ENCODE measurements around the gene FGF14. TPM values are rescaled to one million over a fixed set of nuclear protein-coding genes. Genes with fewer than 3 reads are reported as not detected.

Gene FGF14
- polyA plus RNA-seq, 1 of the 3 experiments (the other 2 are of a cell fraction) = 0.20 TPM

DNA sequence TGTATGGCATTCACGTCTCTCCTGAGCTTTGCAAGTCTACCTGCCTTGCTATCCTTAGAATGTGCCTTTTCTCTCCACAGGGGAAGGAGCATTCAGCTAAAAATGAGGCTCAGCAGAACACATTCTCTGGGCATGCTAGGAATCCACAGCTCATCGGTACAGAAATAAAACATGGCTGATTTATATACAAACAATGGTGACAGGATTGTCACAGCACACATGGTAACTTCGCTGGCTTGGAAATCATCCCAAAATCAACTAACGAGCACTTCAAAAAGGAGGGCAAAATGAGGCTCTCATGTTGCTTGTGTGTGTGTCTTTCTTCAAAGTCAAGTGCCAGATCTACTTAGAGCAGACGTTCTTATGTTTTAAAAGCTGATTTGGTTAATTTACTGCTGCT, 373.0 kb downstream of the FGF14 start (continued):
- TF ChIP-seq, protein P1, sequence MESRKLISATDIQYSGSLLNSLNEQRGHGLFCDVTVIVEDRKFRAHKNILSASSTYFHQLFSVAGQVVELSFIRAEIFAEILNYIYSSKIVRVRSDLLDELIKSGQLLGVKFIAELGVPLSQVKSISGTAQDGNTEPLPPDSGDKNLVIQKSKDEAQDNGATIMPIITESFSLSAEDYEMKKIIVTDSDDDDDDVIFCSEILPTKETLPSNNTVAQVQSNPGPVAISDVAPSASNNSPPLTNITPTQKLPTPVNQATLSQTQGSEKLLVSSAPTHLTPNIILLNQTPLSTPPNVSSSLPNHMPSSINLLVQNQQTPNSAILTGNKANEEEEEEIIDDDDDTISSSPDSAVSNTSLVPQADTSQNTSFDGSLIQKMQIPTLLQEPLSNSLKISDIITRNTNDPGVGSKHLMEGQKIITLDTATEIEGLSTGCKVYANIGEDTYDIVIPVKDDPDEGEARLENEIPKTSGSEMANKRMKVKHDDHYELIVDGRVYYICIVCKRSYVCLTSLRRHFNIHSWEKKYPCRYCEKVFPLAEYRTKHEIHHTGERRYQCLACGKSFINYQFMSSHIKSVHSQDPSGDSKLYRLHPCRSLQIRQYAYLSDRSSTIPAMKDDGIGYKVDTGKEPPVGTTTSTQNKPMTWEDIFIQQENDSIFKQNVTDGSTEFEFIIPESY (IDR thresholded peaks at IDR 0.05; ENCODE audit: borderline replicate concordance, low read depth) = no peak
- TF ChIP-seq, protein P2, sequence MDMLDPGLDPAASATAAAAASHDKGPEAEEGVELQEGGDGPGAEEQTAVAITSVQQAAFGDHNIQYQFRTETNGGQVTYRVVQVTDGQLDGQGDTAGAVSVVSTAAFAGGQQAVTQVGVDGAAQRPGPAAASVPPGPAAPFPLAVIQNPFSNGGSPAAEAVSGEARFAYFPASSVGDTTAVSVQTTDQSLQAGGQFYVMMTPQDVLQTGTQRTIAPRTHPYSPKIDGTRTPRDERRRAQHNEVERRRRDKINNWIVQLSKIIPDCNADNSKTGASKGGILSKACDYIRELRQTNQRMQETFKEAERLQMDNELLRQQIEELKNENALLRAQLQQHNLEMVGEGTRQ (IDR thresholded peaks at IDR 0.05; ENCODE audit: borderline replicate concordance, low read depth, low read length) = no peak
- TF ChIP-seq IRF3 (IDR thresholded peaks at IDR 0.05; ENCODE audit: low read depth, low read length) = no peak
- TF ChIP-seq TAF1 (IDR thresholded peaks at IDR 0.05; ENCODE audit: borderline replicate concordance, low read depth, low read length) = no peak
- TF ChIP-seq MEF2A (IDR thresholded peaks at IDR 0.05; ENCODE audit: borderline replicate concordance, low read depth) = no peak
- TF ChIP-seq EP300 (IDR thresholded peaks at IDR 0.05; ENCODE audit: borderline replicate concordance in 1 of 2, low read depth in 1 of 2, low read length in 1 of 2) = peak in 1 of 2 experiments; percentile 36; a peak in 1 of 4 replicates
- no peak for TF ChIP-seq FOXM1 (IDR thresholded peaks at IDR 0.05; ENCODE audit: low read depth)
- no peak for TF ChIP-seq NFIC (IDR thresholded peaks at IDR 0.05; ENCODE audit: borderline replicate concordance)

- Histone ChIP-seq H3K4me1 (ENCODE audit: control insufficient read depth in 1 of 2, insufficient read depth in 2 of 2, low read depth in 1 of 2, low read length in 1 of 2) (peaks cover 0 to 5% of the 10 kb centered on the region in 2 experiments; a peak in 2 of 4 replicates), H2AFZ (ENCODE audit: low read depth) (no peak overlapping the region), H4K20me1 (ENCODE audit: insufficient read depth) (no peaks in the 10 kb centered on the region), H3K4me2 (no peak overlapping the region), H3K79me2 (ENCODE audit: insufficient read depth) (no peaks in the 10 kb centered on the region), H3F3A (replicated peaks; ENCODE audit: insufficient read depth) (no peaks in the 10 kb centered on the region), H3K9ac (no peak overlapping the region), H3K4me3 (ENCODE audit: low read depth in 2 of 2, low read length in 1 of 2) (no peak overlapping the region), H3K9me2 (no peaks in the 10 kb centered on the region), H3K9me3 (no peaks in the 10 kb centered on the region), H3K27me3 (ENCODE audit: insufficient read depth) (no peaks in the 10 kb centered on the region), H3K27ac (ENCODE audit: low read depth in 2 of 2, low read length in 1 of 2) (peak overlapping the region in 1 of 2 experiments; percentile 76; a peak in 2 of 4 replicates), H3K36me3 (replicated peaks in 1 of 2; ENCODE audit: control insufficient read depth in 1 of 2, insufficient read depth in 2 of 2, low read length in 1 of 2) (no peaks in the 10 kb centered on the region)
- no peak for TF ChIP-seq RFX5 (IDR thresholded peaks at IDR 0.05; ENCODE audit: low read length)
- no peak for TF ChIP-seq RCOR1 (IDR thresholded peaks at IDR 0.05; ENCODE audit: low read length)
- TF ChIP-seq SIN3A (IDR thresholded peaks at IDR 0.05; ENCODE audit: borderline replicate concordance, low read depth, low read length) = no peak
- TF ChIP-seq USF1 (IDR thresholded peaks at IDR 0.05; ENCODE audit: borderline replicate concordance, low read depth) = no peak
- no peak for TF ChIP-seq SMC3 (IDR thresholded peaks at IDR 0.05; ENCODE audit: low read depth, low read length)
- TF ChIP-seq TCF12 (IDR thresholded peaks at IDR 0.05) = no peak
- TF ChIP-seq FOSL2 (IDR thresholded peaks at IDR 0.05; ENCODE audit: borderline replicate concordance, low read depth) = no peak
- no peak for TF ChIP-seq MEF2A (IDR thresholded peaks at IDR 0.05; ENCODE audit: borderline replicate concordance, low read depth)
- no peak for TF ChIP-seq FOXJ3 (CRISPR knock-in tag; IDR thresholded peaks at IDR 0.05)
- TF ChIP-seq, protein P2 (IDR thresholded peaks at IDR 0.05; ENCODE audit: borderline replicate concordance, low read depth, low read length) = no peak
- TF ChIP-seq, protein P1 (IDR thresholded peaks at IDR 0.05; ENCODE audit: borderline replicate concordance, low read depth) = no peak
- TF ChIP-seq NFIC (IDR thresholded peaks at IDR 0.05; ENCODE audit: borderline replicate concordance) = no peak
- no peak for TF ChIP-seq GATA2 (CRISPR knock-in tag; IDR thresholded peaks at IDR 0.05)
- no peak for TF ChIP-seq CHD2 (IDR thresholded peaks at IDR 0.05; ENCODE audit: low read length, partially characterized antibody)
- no peak for TF ChIP-seq NRF1 (IDR thresholded peaks at IDR 0.05; ENCODE audit: low read depth, low read length)
- no peak for TF ChIP-seq TEAD4 (IDR thresholded peaks at IDR 0.05; ENCODE audit: borderline replicate concordance, insufficient read depth)
- TF ChIP-seq YY1 (IDR thresholded peaks at IDR 0.05; ENCODE audit: low read depth) = no peak
- no peak for TF ChIP-seq RXRA (IDR thresholded peaks at IDR 0.05; ENCODE audit: borderline replicate concordance, low read depth)
- TF ChIP-seq FOXM1 (IDR thresholded peaks at IDR 0.05; ENCODE audit: low read depth) = no peak
- no peak for TF ChIP-seq TAF1 (IDR thresholded peaks at IDR 0.05; ENCODE audit: borderline replicate concordance, low read depth, low read length)
- DNase-seq = no peak
- 48% methylated on average over 4 of the region's 4 CpGs for WGBS (ENCODE audit: low lambda C conversion rate)
- ChIA-PET POLR2A (no interaction called here), CTCF (no interaction called here)
Observed at GRCh38 chr13:102028206-102028605, 373.6 kb downstream of the FGF14 start.

Measured in SK-N-SH (cell line).